ENCODE measurements around the gene CCDC192. TPM values are rescaled to one million over a fixed set of nuclear protein-coding genes. Genes with fewer than 3 reads are reported as not detected.

CCDC192 gene
- total RNA-seq, 4 donors from 2014 or later = 0.94 to 2.6 (median 0.94) TPM; not detected in 1

DNA sequence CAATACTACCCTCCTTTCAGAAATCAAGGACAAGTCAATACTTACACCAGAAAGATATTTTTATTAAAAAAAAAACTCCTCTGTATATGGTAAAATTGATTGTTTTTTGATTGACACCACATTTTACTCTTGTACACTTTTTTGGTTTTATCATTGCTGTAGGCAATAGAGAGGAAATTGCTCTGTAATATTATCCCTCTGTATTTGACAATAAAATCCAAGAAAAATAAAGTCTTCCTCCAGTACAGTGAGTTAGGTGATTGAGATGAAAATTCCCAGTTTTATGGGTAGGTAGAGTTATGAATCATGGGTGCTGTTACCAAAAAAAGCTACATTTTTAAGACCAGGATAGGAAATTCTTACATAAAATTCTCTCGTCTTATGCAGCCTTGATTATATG lies 22.6 kb upstream of the CCDC192 start:
- H3K4me3 ChIP-seq = no peak overlapping the region
- no peak overlapping the region for H3K27ac ChIP-seq
- no peaks in the 10 kb centered on the region for H3K9me3 ChIP-seq
- no peak for ATAC-seq
- WGBS, 2 donors (ENCODE audit: low coverage in 1 of 2) = 91 to 100% methylated on average over 1 of the region's 1 CpG
- no peaks in the 10 kb centered on the region for H3K27me3 ChIP-seq
- H3K4me1 ChIP-seq = peaks cover 0 to 7% (median 3%) of the 10 kb centered on the region in 3 donors
- TF ChIP-seq, protein P1, sequence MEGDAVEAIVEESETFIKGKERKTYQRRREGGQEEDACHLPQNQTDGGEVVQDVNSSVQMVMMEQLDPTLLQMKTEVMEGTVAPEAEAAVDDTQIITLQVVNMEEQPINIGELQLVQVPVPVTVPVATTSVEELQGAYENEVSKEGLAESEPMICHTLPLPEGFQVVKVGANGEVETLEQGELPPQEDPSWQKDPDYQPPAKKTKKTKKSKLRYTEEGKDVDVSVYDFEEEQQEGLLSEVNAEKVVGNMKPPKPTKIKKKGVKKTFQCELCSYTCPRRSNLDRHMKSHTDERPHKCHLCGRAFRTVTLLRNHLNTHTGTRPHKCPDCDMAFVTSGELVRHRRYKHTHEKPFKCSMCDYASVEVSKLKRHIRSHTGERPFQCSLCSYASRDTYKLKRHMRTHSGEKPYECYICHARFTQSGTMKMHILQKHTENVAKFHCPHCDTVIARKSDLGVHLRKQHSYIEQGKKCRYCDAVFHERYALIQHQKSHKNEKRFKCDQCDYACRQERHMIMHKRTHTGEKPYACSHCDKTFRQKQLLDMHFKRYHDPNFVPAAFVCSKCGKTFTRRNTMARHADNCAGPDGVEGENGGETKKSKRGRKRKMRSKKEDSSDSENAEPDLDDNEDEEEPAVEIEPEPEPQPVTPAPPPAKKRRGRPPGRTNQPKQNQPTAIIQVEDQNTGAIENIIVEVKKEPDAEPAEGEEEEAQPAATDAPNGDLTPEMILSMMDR (IDR thresholded peaks at IDR 0.05) = no peak
- TF ChIP-seq POLR2AphosphoS5 (IDR thresholded peaks at IDR 0.05) (no peak), EP300 (IDR thresholded peaks at IDR 0.05) (no peak), POLR2A (IDR thresholded peaks at IDR 0.05) (no peak)
- H3K36me3 ChIP-seq = no peaks in the 10 kb centered on the region

DNA sequence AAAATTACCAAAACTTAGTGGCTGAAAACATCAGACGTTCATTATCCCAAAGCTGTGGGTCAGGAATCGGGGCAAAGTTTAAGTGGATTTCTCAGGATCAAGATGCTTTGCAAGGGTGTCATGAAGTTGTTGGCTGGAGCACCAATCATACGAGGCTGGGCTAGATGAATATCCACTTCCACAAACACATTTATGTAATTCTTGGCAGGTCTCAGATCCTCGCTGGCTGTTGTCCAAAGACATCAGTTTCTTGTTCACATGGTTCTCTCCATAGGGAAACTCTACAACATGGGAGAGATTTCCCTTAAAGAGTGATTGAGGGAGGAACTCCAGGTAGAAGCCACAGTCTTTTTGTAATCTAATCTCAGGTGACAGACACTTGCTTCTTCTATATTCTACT lies 20.2 kb upstream of the CCDC192 start:
- ATAC-seq = no peak
- no peaks in the 10 kb centered on the region for H3K27me3 ChIP-seq
- H3K9me3 ChIP-seq = no peaks in the 10 kb centered on the region
- H3K4me3 ChIP-seq = no peak overlapping the region
- TF ChIP-seq, protein P1 (IDR thresholded peaks at IDR 0.05) = no peak
- TF ChIP-seq POLR2A (IDR thresholded peaks at IDR 0.05) (no peak), EP300 (IDR thresholded peaks at IDR 0.05) (no peak), POLR2AphosphoS5 (IDR thresholded peaks at IDR 0.05) (no peak)
- 43 to 57% methylated on average over 3 to 4 of the region's 4 CpGs for WGBS, 2 donors (ENCODE audit: low coverage in 1 of 2)
- H3K4me1 ChIP-seq = peaks cover 4 to 27% (median 10%) of the 10 kb centered on the region in 3 donors
- H3K36me3 ChIP-seq = no peaks in the 10 kb centered on the region
- H3K27ac ChIP-seq = no peak overlapping the region

DNA sequence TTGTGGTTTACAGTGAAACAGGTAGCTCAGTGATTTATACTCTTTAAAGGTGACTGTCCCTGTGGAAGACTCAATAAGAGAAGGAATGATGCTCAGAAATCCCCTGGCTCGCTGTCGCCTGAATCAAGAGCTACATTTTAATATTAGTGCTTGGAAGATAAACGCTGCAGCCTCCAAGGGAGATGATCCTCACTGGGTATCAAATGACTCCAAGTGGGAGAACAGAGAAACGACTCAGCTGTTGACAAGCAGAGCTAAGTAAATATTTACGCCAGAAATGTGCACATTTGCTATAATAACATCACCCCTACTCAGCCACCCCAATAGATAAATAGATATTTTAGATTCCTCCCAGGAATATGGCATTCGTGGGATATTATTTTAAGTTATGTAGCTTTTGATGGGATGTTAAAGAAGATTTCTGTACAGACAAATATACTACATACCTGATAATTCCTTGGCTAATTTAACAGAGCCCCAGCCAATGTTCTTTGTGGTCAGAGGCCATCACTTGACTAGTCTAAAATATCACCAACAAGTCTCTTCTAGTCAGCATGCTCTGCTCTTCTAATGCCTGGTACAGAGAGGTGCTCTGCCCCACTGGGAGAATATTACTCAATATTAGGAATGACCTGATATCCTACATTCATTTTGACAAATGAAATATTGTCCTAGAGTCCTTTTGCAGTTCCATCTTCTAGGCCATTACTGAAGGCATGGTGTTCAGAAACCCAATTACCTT lies 18.3 kb upstream of the CCDC192 start:
- TF ChIP-seq, protein P1 (IDR thresholded peaks at IDR 0.05) = no peak
- TF ChIP-seq POLR2A (IDR thresholded peaks at IDR 0.05) (no peak), POLR2AphosphoS5 (IDR thresholded peaks at IDR 0.05) (no peak), EP300 (IDR thresholded peaks at IDR 0.05) (no peak)
- ATAC-seq = no peak
- Histone ChIP-seq H3K4me1 (peaks cover 4 to 27% (median 10%) of the 10 kb centered on the region in 3 donors), H3K9me3 (no peaks in the 10 kb centered on the region), H3K27me3 (no peaks in the 10 kb centered on the region), H3K36me3 (no peaks in the 10 kb centered on the region), H3K4me3 (no peak overlapping the region), H3K27ac (peak overlapping the region in 1 of 4 donors; percentile 37)
- WGBS, 2 donors (ENCODE audit: low coverage in 1 of 2) = 85 to 90% methylated on average over 5 of the region's 6 CpGs

DNA sequence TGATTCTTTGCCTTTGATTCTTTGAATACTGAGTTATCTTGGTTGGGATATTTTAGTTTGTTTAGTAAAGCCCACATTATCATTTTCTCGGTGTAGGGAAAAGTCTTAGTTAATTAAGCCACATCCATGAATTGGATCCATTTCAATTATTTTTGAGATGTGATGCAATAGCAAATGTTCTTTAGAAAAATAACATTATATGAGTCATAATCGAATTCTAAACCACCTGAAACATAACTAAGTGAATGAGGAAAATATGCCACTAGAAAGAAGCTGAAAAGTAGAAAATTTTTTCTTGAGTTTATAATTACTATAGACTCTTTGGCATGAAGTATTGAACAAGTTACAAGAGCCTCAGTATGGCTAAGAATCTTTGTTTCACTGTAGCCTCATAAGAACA lies 17.5 kb upstream of the CCDC192 start:
- ATAC-seq = no peak

More for the DNA sequence above, 17.5 kb upstream of the CCDC192 start:
- Histone ChIP-seq H3K9me3 (no peaks in the 10 kb centered on the region), H3K27me3 (no peaks in the 10 kb centered on the region), H3K36me3 (no peaks in the 10 kb centered on the region), H3K4me1 (peaks cover 4 to 27% (median 10%) of the 10 kb centered on the region in 3 donors), H3K27ac (peak overlapping the region in 3 of 4 donors; percentile 24 to 37 (median 29)), H3K4me3 (no peak overlapping the region)
- no peak for TF ChIP-seq POLR2A (IDR thresholded peaks at IDR 0.05)
- TF ChIP-seq, protein P1 (IDR thresholded peaks at IDR 0.05) = no peak
- no peak for TF ChIP-seq POLR2AphosphoS5 (IDR thresholded peaks at IDR 0.05)
- no peak for TF ChIP-seq EP300 (IDR thresholded peaks at IDR 0.05)
- WGBS, 2 donors (ENCODE audit: low coverage in 1 of 2) = 50 to 80% methylated on average over 2 of the region's 2 CpGs
